ENCODE results near the gene RFT1. TPM values are rescaled to one million over a fixed set of nuclear protein-coding genes. Genes with fewer than 3 reads are reported as not detected.
A peak's percentile ranks its signal among the peaks of the same experiment; 100 is the strongest.

The RFT1 gene, protein sequence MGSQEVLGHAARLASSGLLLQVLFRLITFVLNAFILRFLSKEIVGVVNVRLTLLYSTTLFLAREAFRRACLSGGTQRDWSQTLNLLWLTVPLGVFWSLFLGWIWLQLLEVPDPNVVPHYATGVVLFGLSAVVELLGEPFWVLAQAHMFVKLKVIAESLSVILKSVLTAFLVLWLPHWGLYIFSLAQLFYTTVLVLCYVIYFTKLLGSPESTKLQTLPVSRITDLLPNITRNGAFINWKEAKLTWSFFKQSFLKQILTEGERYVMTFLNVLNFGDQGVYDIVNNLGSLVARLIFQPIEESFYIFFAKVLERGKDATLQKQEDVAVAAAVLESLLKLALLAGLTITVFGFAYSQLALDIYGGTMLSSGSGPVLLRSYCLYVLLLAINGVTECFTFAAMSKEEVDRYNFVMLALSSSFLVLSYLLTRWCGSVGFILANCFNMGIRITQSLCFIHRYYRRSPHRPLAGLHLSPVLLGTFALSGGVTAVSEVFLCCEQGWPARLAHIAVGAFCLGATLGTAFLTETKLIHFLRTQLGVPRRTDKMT
- total RNA-seq, result 10 to 100 TPM in 1 of 4 donors, 1 to 10 TPM in 3; 2.2 to 10.3 (median 8.5) TPM

DNA sequence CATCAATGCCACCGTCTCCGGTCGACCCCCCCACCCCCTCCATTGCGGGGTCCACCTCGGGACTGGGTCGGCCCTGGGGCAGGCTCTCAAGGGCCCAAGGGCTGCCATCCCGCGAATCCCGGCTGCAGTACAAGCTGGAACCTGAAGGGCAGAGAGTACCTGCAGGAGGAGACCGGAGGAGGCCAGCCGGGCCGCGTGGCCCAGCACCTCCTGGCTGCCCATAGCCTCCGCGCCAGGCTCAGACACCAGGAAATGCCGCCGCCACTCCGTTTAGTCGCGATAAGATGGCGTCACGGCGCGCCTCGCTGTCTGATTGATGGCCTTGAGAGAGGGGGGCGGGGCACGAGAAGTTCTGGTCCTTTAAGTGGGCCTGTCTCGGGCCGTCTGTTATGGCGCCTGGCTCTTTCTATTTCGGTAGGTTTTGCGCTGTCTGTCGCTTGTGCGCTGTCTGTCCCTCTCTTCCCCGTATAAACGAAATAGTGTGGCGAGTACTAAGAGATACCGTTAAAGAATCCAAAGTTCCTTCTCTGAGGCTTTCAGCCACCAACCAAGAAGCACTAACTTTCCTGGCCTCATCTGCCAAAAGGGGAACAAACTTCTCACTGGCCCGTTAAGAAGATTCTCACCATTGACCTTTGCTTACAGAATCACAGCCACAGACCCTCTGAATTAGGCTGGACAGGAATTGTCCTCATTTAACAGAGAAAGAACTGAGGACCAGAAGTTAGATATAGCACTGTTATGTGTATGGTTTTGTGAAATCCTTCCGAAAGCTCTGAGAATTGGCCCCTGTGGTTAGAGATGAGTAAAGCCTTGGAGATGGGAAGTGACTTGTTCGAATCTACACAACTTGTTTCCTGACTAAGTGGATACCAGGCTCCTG, at the start of gene RFT1:
TSS of gene RFT1 (minus strand) at position 257 of the 883 bp plus-strand sequence. CDS start at position 222, 35 bp downstream.
- DNase-seq, result peak; percentile 99
- Histone ChIP-seq H3K4me1 (peaks cover 14 to 30% (median 21%) of the 10 kb centered on the region in 4 donors), H3K9me3 (no peaks in the 10 kb centered on the region), H3K27me3 (no peaks in the 10 kb centered on the region), H3K36me3 (peaks cover 0 to 7% (median under 1%) of the 10 kb centered on the region in 4 donors), H3K4me3 (peak within 1 kb of the TSS; percentile 63 to 97 (median 85)), H3K27ac (peak within 1 kb of the TSS; percentile 81 to 95 (median 94))
- intact Hi-C loops (cut with DNase I; ENCODE audit: low total_unique reads) (loop anchor here (5.0 kb wide), 1 partner anchor 67 kb away; no protein-coding TSS in a partner anchor), in situ Hi-C loops (cut with MboI; ENCODE audit: low pct_ligation_motif_present in 1 of 4, low pct_unique_long_range_greater_than_20kb in 1 of 4, low sequenced_read_pairs in 3 of 4) (no loop called here)
- 3 to 32% methylated on average over 2 to 35 of the region's 41 CpGs for WGBS, 2 donors (ENCODE audit: low coverage in 1 of 2)
- peak; percentile 81 for TF ChIP-seq POLR2A (IDR thresholded peaks at IDR 0.05)
- peak; percentile 72 to 87 (median 86) for TF ChIP-seq POLR2AphosphoS5 (IDR thresholded peaks at IDR 0.05)
- no peak for TF ChIP-seq EP300 (IDR thresholded peaks at IDR 0.05; ENCODE audit: low read depth)
- TF ChIP-seq, protein P1, sequence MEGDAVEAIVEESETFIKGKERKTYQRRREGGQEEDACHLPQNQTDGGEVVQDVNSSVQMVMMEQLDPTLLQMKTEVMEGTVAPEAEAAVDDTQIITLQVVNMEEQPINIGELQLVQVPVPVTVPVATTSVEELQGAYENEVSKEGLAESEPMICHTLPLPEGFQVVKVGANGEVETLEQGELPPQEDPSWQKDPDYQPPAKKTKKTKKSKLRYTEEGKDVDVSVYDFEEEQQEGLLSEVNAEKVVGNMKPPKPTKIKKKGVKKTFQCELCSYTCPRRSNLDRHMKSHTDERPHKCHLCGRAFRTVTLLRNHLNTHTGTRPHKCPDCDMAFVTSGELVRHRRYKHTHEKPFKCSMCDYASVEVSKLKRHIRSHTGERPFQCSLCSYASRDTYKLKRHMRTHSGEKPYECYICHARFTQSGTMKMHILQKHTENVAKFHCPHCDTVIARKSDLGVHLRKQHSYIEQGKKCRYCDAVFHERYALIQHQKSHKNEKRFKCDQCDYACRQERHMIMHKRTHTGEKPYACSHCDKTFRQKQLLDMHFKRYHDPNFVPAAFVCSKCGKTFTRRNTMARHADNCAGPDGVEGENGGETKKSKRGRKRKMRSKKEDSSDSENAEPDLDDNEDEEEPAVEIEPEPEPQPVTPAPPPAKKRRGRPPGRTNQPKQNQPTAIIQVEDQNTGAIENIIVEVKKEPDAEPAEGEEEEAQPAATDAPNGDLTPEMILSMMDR (IDR thresholded peaks at IDR 0.05), result peak in 4 of 5 experiments; percentile 15 to 55 (median 30)

DNA sequence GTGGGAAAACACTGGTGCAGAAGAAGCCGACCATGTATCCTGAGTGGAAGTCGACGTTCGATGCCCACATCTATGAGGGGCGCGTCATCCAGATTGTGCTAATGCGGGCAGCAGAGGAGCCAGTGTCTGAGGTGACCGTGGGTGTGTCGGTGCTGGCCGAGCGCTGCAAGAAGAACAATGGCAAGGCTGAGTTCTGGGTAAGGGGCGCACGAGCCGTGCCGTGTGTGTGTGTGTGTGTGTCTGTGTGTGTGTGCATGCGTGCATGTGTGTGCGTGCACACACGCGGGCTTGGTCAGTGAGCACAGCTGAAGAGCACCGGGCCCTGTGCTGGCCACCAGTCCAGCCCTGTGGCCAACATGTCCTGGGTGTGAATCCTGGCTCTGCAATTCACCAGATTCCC, 49.3 kb upstream of the RFT1 start:
- DNase-seq, result no peak
- in situ Hi-C loops (cut with MboI; ENCODE audit: low pct_ligation_motif_present in 1 of 4, low pct_unique_long_range_greater_than_20kb in 1 of 4, low sequenced_read_pairs in 3 of 4) (no loop called here), intact Hi-C loops (cut with DNase I; ENCODE audit: low total_unique reads) (no loop called here)
- no peaks in the 10 kb centered on the region for H3K9me3 ChIP-seq
- peaks cover 0 to 39% (median 12%) of the 10 kb centered on the region in 4 donors for H3K36me3 ChIP-seq
- no peaks in the 10 kb centered on the region for H3K27me3 ChIP-seq
- TF ChIP-seq POLR2AphosphoS5 (IDR thresholded peaks at IDR 0.05), result no peak
- no peaks in the 10 kb centered on the region for H3K4me1 ChIP-seq
- H3K27ac ChIP-seq, result no peak overlapping the region
- 93% methylated on average over 20 of the region's 20 CpGs; no CpG with 5 or more reads in 1 of the 2 donors for WGBS, 2 donors (ENCODE audit: low coverage in 1 of 2)
- H3K4me3 ChIP-seq, result no peak overlapping the region

DNA sequence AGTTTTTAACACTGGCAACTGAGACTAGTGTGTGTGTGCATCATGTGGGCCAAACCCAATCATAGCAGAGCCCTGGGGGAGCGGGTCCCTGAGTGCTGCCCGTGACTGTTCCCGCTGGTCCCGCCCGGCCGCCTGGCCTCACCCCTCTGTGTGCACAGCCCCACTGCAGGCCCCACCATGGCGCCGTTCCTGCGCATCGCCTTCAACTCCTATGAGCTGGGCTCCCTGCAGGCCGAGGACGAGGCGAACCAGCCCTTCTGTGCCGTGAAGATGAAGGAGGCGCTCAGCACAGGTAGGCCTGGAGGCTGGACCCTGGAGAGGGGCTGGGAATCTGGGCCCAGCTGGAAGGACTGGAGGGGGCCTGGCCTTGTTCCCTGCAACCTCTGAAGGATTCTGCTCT, 48.0 kb upstream of the RFT1 start:
- H3K4me1 ChIP-seq, result no peaks in the 10 kb centered on the region
- in situ Hi-C loops (cut with MboI; ENCODE audit: low pct_ligation_motif_present in 1 of 4, low pct_unique_long_range_greater_than_20kb in 1 of 4, low sequenced_read_pairs in 3 of 4), result no loop called here
- H3K4me3 ChIP-seq, result no peak overlapping the region
- peaks cover 0 to 38% (median 11%) of the 10 kb centered on the region in 4 donors for H3K36me3 ChIP-seq
- WGBS, 2 donors (ENCODE audit: low coverage in 1 of 2), result 85 to 92% methylated on average over 4 to 15 of the region's 15 CpGs
- H3K27ac ChIP-seq, result no peak overlapping the region
- H3K27me3 ChIP-seq, result no peaks in the 10 kb centered on the region
- no peak for DNase-seq
- H3K9me3 ChIP-seq, result no peaks in the 10 kb centered on the region
- TF ChIP-seq, protein P1 (IDR thresholded peaks at IDR 0.05), result no peak
- TF ChIP-seq POLR2A (IDR thresholded peaks at IDR 0.05) (no peak), POLR2AphosphoS5 (IDR thresholded peaks at IDR 0.05) (no peak), EP300 (IDR thresholded peaks at IDR 0.05; ENCODE audit: low read depth) (no peak)
- intact Hi-C loops (cut with DNase I; ENCODE audit: low total_unique reads), result no loop called here

DNA sequence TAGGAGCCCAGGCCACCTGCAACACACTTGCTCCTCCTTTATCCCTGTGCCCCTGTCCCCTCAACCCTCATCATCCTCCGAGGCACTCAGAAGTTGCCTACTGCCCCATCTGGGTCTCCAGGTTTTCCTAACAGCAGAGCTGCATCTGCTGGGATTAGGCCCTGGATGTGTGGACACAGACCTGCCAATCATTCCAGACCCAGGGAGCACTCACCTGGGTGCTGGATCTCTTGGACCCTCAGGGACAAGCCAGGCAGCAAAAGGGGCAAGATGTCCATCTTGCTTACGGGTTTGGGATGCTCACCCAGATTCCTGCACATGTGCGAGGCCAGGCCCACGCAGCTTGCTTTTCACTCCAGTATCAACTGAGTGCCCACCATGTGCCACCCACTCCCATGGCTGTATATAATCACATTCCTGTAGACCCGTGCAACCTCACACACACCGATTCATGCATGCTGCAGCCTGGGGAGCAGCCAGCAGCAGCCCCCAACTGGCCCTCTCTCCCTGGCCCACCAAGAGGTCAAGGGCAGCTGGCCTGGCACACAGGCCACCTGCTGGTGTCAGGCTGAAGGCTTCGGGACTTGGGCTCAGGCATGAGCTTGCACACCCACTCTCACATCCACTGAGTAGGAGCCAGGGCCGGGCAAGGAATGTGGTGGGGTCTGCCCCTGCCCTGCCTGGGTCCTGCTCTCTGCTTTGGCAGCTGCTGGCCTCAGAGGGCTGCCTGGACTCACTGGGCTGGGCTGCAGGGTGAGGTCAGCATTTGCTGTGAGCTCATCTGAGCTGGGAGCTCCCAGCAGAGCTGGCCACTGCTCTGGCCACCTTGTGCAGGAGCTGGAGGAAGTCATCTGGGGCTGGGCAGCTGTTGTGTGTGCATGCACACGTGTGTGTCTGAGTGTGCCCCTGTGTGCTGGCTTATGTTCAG, 45.6 kb upstream of the RFT1 start:
- 82% methylated on average over 5 of the region's 9 CpGs; no CpG with 5 or more reads in 1 of the 2 donors for whole genome bisulfite sequencing, 2 donors (ENCODE audit: low coverage in 1 of 2)
- no peak overlapping the region for H3K4me3 ChIP-seq

More for the DNA sequence above, 45.6 kb upstream of the RFT1 start:
- DNase-seq, result no peak
- Histone ChIP-seq H3K27ac (peak overlapping the region in 1 of 4 donors; percentile 71), H3K27me3 (no peaks in the 10 kb centered on the region), H3K36me3 (peaks cover 0 to 25% (median 8%) of the 10 kb centered on the region in 4 donors), H3K9me3 (no peaks in the 10 kb centered on the region), H3K4me1 (peaks cover 0 to 10% (median 3%) of the 10 kb centered on the region in 4 donors)
- in situ Hi-C loops (cut with MboI; ENCODE audit: low pct_ligation_motif_present in 1 of 4, low pct_unique_long_range_greater_than_20kb in 1 of 4, low sequenced_read_pairs in 3 of 4) (no loop called here), intact Hi-C loops (cut with DNase I; ENCODE audit: low total_unique reads) (no loop called here)
- TF ChIP-seq EP300 (IDR thresholded peaks at IDR 0.05; ENCODE audit: low read depth) (no peak), POLR2A (IDR thresholded peaks at IDR 0.05) (no peak), POLR2AphosphoS5 (IDR thresholded peaks at IDR 0.05) (no peak)
- TF ChIP-seq, protein P1 (IDR thresholded peaks at IDR 0.05), result no peak

All from transverse colon (tissue), 4 donors.